GM19351 (cell line): ENCODE results near the gene CENPC.

ENCODE experiments used
- ATAC-seq: cut with Tn5 transposase; IDR thresholded peaks from one replicate; pipeline ENCODE4 v1.9.1; 2021; ENCODE audit warnings: mild to moderate bottlenecking, moderate library complexity; ENCODE audit not compliant: unreplicated experiment

Gene CENPC

DNA sequence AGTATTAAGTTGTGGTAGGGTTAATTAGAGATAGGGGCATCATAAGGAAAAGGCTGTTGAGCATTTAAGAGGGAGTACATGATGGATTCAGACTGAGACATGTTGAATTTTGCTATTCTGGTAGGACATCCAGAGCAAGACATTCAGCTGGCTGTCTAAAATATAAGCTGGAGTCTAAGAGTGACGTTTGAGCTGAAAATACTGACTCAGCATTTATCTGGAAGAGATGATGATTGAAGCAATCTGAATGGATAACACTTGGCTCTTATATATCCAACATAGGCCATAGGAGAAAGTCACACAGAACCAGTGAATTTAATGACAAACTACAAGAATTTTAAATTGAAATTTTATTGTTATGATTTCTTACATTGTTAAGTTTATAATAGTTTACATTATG is 114.3 kb downstream of the CENPC start:
- no peak for ATAC-seq

DNA sequence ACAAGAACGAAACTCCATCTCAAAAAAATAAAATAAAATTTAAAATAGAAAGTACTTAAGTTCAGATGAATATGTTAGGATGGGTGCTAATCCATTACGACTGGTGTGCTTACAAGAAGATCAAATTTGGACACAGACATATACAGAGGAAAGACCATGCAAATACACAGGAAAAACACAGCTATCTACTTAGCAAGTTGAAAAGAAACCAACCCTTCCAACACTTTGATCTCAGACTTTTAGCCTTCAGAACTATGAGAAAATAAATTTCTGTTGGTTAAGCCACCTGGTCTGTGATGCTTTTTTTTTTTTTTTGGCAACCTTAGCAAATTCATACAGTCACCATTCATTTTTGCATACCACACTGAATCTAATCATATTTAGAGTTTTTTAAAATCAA is 116.5 kb downstream of the CENPC start:
- no peak for ATAC-seq
